K562 (cell line): ENCODE results near the gene CNKSR1. TPM values are rescaled to one million over a fixed set of nuclear protein-coding genes. Genes with fewer than 3 reads are reported as not detected.
A peak's percentile ranks its signal among the peaks of the same experiment; 100 is the strongest.

Source experiments
- AFF1 ChIP-seq, 2 experiments: fragments of 450-650 bp; IDR thresholded peaks; 2 replicates each; pipeline ENCODE4 v1.6.1; 2018; ENCODE audit warnings: mild to moderate bottlenecking in 2 of 2, low read depth in 1 of 2; ENCODE audit not compliant: partially characterized antibody in 2 of 2
- ASH1L ChIP-seq: fragments of 450-650 bp; IDR thresholded peaks from 2 replicates; pipeline ENCODE4 v1.6.1; 2018; ENCODE audit warnings: borderline replicate concordance, mild to moderate bottlenecking, low read depth; ENCODE audit not compliant: partially characterized antibody
- ATF7 ChIP-seq: fragments of 450-650 bp; IDR thresholded peaks from 2 replicates; pipeline ENCODE4 v1.7.1; 2014; ENCODE audit warnings: mild to moderate bottlenecking, moderate library complexity
- BRD9 ChIP-seq: fragments of 450-650 bp; IDR thresholded peaks from 2 replicates; pipeline ENCODE4 v1.6.1; 2018; ENCODE audit warnings: low read depth; ENCODE audit not compliant: partially characterized antibody
- CBX8 ChIP-seq: fragments of 200-600 bp; sonication (generic); IDR thresholded peaks from 2 replicates; pipeline ENCODE4 v1.6.1; 2012; ENCODE audit warnings: borderline replicate concordance, mixed run types, low read depth, mild to moderate bottlenecking, moderate library complexity, mixed read lengths, low read length, control low read depth, inconsistent platforms; ENCODE audit not compliant: poor library complexity, severe bottlenecking; ENCODE audit errors: extremely low read depth
- EP400 ChIP-seq: fragments of 450-650 bp; IDR thresholded peaks from 2 replicates; pipeline ENCODE4 v1.6.1; 2017; ENCODE audit warnings: antibody characterized with exemption, mild to moderate bottlenecking, moderate library complexity
- ESRRA ChIP-seq: fragments of 450-650 bp; IDR thresholded peaks from 2 replicates; pipeline ENCODE4 v1.6.1; 2014; ENCODE audit warnings: low read depth, mild to moderate bottlenecking, moderate library complexity, borderline replicate concordance
- FOXA3 ChIP-seq, 2 experiments: fragments of 450-650 bp in 1 of 2; sonication (generic) in 1 of 2; formaldehyde crosslinking; IDR thresholded peaks in 1 of 2; conservative IDR thresholded peaks in 1 of 2; 2 replicates each; pipeline versions ENCODE4 v1.4.0 to v1.8.0; 2020 to 2022; ENCODE audit warnings: mild to moderate bottlenecking in 2 of 2, missing genetic modification reagents in 1 of 2
- GMEB1 ChIP-seq: fragments of 250-450 bp; sonication (Bioruptor Pico); IDR thresholded peaks from 2 replicates; pipeline ENCODE4 v1.4.0; 2020; ENCODE audit warnings: mild to moderate bottlenecking
- GTF2E2 ChIP-seq: fragments of 200-800 bp; sonication (Bioruptor generic); IDR thresholded peaks from 2 replicates; pipeline ENCODE4 v1.6.1; 2016; ENCODE audit warnings: missing genetic modification characterization, missing compliant biosample characterization
- HDAC3 ChIP-seq: fragments of 450-650 bp; IDR thresholded peaks from 2 replicates; pipeline ENCODE4 v1.6.1; 2018; ENCODE audit warnings: borderline replicate concordance, mild to moderate bottlenecking, moderate library complexity; ENCODE audit not compliant: partially characterized antibody
- L3MBTL2 ChIP-seq: fragments of 450-650 bp; IDR thresholded peaks from 2 replicates; pipeline ENCODE4 v1.6.1; 2016; ENCODE audit warnings: mild to moderate bottlenecking, moderate library complexity
- MEIS2 ChIP-seq: fragments of 450-650 bp; IDR thresholded peaks from 2 replicates; pipeline ENCODE4 v1.6.1; 2014; ENCODE audit warnings: mild to moderate bottlenecking; ENCODE audit not compliant: partially characterized antibody
- MTA1 ChIP-seq: fragments of 450-650 bp; IDR thresholded peaks from 2 replicates; pipeline ENCODE4 v1.6.1; 2017; ENCODE audit warnings: borderline replicate concordance
- NFYB ChIP-seq: IDR thresholded peaks from 2 replicates; pipeline ENCODE4 v1.6.1; 2011; ENCODE audit warnings: mild to moderate bottlenecking, moderate library complexity; ENCODE audit not compliant: insufficient read length; ENCODE audit errors: extremely low read depth
- NONO ChIP-seq, 2 experiments: fragments of 200-400 bp in 1 of 2; fragments of 450-650 bp in 1 of 2; formaldehyde crosslinking in 1 of 2; IDR thresholded peaks; 2 replicates each; pipeline ENCODE4 v1.6.1; 2017; ENCODE audit warnings: low read depth in 2 of 2, mild to moderate bottlenecking in 2 of 2, moderate library complexity in 2 of 2, low read length in 1 of 2
- SMARCA5 ChIP-seq: fragments of 450-650 bp; IDR thresholded peaks from 2 replicates; pipeline ENCODE4 v1.6.1; 2016
- SP1 ChIP-seq: sonication (generic); formaldehyde crosslinking; IDR thresholded peaks from 2 replicates; pipeline ENCODE4 v1.8.1; 2022; ENCODE audit warnings: mild to moderate bottlenecking, missing genetic modification reagents
- ZBTB12 ChIP-seq: fragments of 250-450 bp; sonication (Bioruptor Pico); IDR thresholded peaks from 2 replicates; pipeline ENCODE4 v1.4.0; 2020
- ZNF589 ChIP-seq: fragments of 200-800 bp; sonication (Bioruptor generic); IDR thresholded peaks from 2 replicates; pipeline ENCODE4 v1.6.1; 2016; ENCODE audit warnings: low read depth, missing genetic modification characterization, missing compliant biosample characterization
- ZNF696 ChIP-seq: fragments of 250-450 bp; sonication (Bioruptor Pico); conservative IDR thresholded peaks from 2 replicates; pipeline ENCODE4 v1.4.0; 2020; ENCODE audit warnings: mild to moderate bottlenecking, moderate library complexity
- polyA plus RNA-seq, 8 experiments: library from polyadenylated mRNA; depleted of rRNA in 4 of 8; stranded (reverse) in 5 of 8; unstranded in 3 of 8; fragments of >200 nt; fragmentation: Nextera tagmentation in 2 of 8; fragmentation: Illumina TruSeq in 1 of 8; extraction: Ambion mirVana in 2 of 8; extraction: Trizol in 1 of 8; gene quantifications; 2 replicates each; pipeline versions ENCODE4 v1.2.1 to v1.2.3, GENCODE V29; 2011 to 2014; ENCODE audit warnings: inconsistent platforms in 1 of 8, missing spikeins in 1 of 8
- total RNA-seq, 7 experiments: library from RNA; depleted of rRNA in 6 of 7; stranded (reverse); fragments of >200 nt in 6 of 7; fragmentation: Illumina TruSeq in 2 of 7; extraction: Trizol in 2 of 7; gene quantifications; 2 replicates each; pipeline versions ENCODE4 v1.2.1 to v1.2.3, GENCODE V29; 2011 to 2021; ENCODE audit warnings: low replicate concordance in 1 of 7

The CNKSR1 gene
- total and polyA plus RNA-seq, 9 of the 15 experiments (the other 6 are each of a cell fraction or from before 2014, with no cell fraction given) = 0.03 to 2.8 (median 1.1) TPM

- TF ChIP-seq AFF1 (IDR thresholded peaks at IDR 0.05; ENCODE audit: low read depth in 1 of 2, partially characterized antibody in 2 of 2) = peak in 1 of 2 experiments; percentile 74
- TF ChIP-seq CBX8 = no peak
- peak in 1 of 2 experiments; percentile 82; a peak in 2 of 4 replicates for TF ChIP-seq NONO (IDR thresholded peaks at IDR 0.05; ENCODE audit: low read depth in 2 of 2, low read length in 1 of 2)
- TF ChIP-seq SMARCA5 = 0 out of 2 replicates have a peak, but pooled peaks have one; percentile 17
- TF ChIP-seq ZBTB12 (CRISPR knock-in tag) = no peak
- peak; percentile 42 for TF ChIP-seq BRD9
- TF ChIP-seq NFYB = no peak
- peak; percentile 94 for TF ChIP-seq ATF7
- TF ChIP-seq L3MBTL2 = peak; percentile 31; the same call in 1 of the 2 replicates
- TF ChIP-seq ZNF589 = peak; percentile 27; the same call in 1 of the 2 replicates
- TF ChIP-seq SP1 (CRISPR knock-in tag) = peak; percentile 57; the same call in 1 of the 2 replicates
- TF ChIP-seq ASH1L = no peak
- TF ChIP-seq EP400 = peak; percentile 30; the same call in 1 of the 2 replicates
- peak; percentile 96 for TF ChIP-seq MEIS2
- TF ChIP-seq HDAC3 = peak; percentile 25
- TF ChIP-seq FOXA3 (CRISPR knock-in tag; conservative IDR thresholded peaks at IDR 0.05 in 1 of 2, IDR thresholded peaks at IDR 0.05 in 1 of 2) = peak in 1 of 2 experiments; percentile 43; a peak in 1 of 4 replicates
- TF ChIP-seq ESRRA = 0 out of 2 replicates have a peak, but pooled peaks have one; percentile 18
- no peak for TF ChIP-seq ZNF696
- TF ChIP-seq MTA1 = peak; percentile 48; the same call in 1 of the 2 replicates
- no peak for TF ChIP-seq GTF2E2
- 0 out of 2 replicates have a peak, but pooled peaks have one; percentile 2 for TF ChIP-seq GMEB1 (CRISPR knock-in tag)
Observed at GRCh38 chr1:26138974-26139558, 38.2 kb upstream of the CNKSR1 start (continued).
